ENCODE measurements around the gene CELA3B.
"Not testable (repeated sequence)": the region's sequence is repeated elsewhere in the genome, so short reads cannot be mapped to it uniquely, and the experiment has no call there.

GRCh38 chr1:21967216-21967615, 9.6 kb upstream of the CELA3B start:
- TF ChIP-seq CTCF (IDR thresholded peaks at IDR 0.05); REST (IDR thresholded peaks at IDR 0.05; ENCODE audit: insufficient read depth in 1 of 2, low read depth in 2 of 2, low read length in 1 of 2); TCF7L2 (IDR thresholded peaks at IDR 0.05; ENCODE audit: low read depth, low read length); POLR2AphosphoS5 (IDR thresholded peaks at IDR 0.05; ENCODE audit: low read depth, low read length); SIN3A (IDR thresholded peaks at IDR 0.05; ENCODE audit: borderline replicate concordance, insufficient read depth, low read depth, low read length): not testable (repeated sequence)

Data from Panc1 (cell line).